Measurements from ENCODE around the gene POLDIP2.

The POLDIP2 gene

DNA sequence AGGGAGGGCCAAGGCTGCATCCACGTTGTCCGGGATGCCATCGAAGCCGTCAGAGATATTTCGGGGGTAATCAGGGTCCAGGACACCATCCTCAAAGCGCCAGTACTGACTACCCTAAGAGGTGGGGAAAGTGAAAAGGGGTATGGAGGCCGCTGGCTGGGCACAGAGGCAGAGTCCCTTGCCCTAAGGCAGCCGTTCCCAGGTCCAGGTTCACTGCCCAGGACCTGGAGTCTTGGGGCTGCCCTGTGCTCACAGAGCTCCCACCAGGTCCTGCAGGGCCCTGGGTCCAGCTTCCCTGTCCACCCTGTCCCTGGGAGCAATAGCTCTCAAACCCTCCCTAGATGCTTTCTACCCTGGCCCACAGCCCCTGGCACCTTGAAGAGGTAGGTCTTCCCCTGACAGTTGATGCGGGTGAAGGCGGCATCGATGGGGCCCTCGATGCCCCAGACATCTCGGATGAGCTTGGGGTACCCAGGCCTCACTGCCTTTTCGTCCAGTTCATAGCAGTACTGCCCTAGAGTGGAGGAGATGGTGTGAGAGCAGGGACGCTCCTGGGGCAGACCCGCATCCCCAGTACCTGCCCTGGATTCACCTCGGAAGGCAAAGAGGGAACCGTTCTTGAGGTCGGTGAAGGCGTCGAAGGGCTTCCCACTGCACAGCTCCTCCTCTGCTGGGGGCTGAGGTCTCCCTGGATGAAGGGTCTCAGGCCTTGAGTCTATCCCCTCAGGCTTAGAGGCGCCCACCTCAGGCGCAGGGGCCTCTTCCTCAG is 11.8 kb upstream of the POLDIP2 start:
- no peak for ATAC-seq (replicated peaks; ENCODE audit: extremely low read depth, poor library complexity, severe bottlenecking)
- Mint-ChIP-seq H3K27me3 (no peaks in the 10 kb centered on the region), H3K36me3 (ENCODE audit: insufficient read depth) (peaks cover 7% of the 10 kb centered on the region), H3K4me3 (no peak overlapping the region), H3K27ac (ENCODE audit: low read depth) (no peak overlapping the region), H3K4me1 (peaks cover 22% of the 10 kb centered on the region), H3K9me3 (no peaks in the 10 kb centered on the region)
- DNase-seq (ENCODE audit: low spot score in 2 of 2) = no peak

DNA sequence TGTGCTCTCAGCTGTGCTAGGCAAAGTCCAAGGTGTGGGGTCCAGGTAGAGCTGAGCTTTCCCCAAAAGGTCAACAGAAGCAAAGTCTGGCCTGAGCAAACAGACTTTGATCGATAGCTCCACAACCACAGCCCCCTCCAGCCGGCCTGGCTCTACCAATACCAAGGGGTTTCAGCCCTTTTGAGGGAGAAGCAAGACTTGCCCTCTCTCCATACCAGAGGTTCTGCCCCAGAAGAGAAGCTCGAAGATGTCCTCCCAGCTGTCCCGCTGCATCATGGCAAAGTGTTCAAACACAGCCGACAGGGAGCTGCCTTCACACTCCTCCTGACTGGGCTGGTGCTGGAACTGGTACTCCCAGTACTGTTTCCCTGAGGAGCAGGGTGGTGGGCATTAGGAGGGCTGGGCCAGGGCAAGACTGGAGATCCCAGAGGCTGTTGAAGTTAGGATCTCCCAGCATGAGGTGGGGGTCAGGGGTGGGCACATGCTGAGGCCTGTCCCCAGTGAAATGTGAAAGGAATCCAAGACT is 11.0 kb upstream of the POLDIP2 start:
- Mint-ChIP-seq H3K36me3 (ENCODE audit: insufficient read depth) (peaks cover 10% of the 10 kb centered on the region), H3K27ac (ENCODE audit: low read depth) (no peak overlapping the region), H3K4me3 (no peak overlapping the region), H3K4me1 (peaks cover 18% of the 10 kb centered on the region), H3K27me3 (no peaks in the 10 kb centered on the region), H3K9me3 (no peaks in the 10 kb centered on the region)
- no peak for DNase-seq (ENCODE audit: low spot score in 2 of 2)
- ATAC-seq (replicated peaks; ENCODE audit: extremely low read depth, poor library complexity, severe bottlenecking) = no peak

DNA sequence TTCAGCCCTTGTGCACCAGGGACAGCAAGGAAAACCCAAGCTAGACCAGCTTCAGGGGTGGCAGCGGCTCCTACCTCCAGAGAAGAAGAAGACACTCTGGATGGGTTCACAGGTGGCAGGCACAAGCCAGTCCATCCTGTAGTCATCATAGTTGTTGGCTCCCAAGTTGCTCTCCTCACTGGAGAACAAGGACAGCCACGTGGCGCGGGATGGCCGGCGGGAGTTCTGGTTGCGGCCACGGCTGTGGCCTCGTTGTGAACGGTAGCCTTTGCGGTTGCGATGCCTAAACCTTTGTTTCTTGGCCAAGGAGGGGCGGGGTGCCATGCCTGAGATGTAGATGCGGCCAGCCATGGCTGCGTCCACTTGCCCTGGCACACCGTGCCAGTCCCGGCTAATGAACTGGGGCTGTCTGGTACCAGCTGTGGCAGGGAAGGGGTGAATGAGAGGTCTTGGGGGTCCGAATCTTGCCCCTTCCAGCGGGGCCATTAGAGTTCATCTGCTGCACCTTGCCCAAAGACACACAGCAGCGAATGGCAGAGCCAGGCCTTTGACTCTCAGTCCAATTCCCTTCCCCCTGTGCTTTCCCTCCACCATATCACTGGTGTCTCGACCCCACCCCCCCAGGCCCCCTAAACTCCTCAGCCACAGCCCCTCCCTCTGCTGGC is 10.4 kb upstream of the POLDIP2 start:
- Mint-ChIP-seq H3K4me3 (no peak overlapping the region), H3K4me1 (peaks cover 13% of the 10 kb centered on the region), H3K36me3 (ENCODE audit: insufficient read depth) (peaks cover 10% of the 10 kb centered on the region), H3K27me3 (no peaks in the 10 kb centered on the region), H3K9me3 (no peaks in the 10 kb centered on the region), H3K27ac (ENCODE audit: low read depth) (no peak overlapping the region)
- ATAC-seq (replicated peaks; ENCODE audit: extremely low read depth, poor library complexity, severe bottlenecking) = no peak
- DNase-seq (ENCODE audit: low spot score in 2 of 2) = no peak

- Mint-ChIP-seq H3K4me1 (peaks cover 7% of the 10 kb centered on the region), H3K27ac (ENCODE audit: low read depth) (no peak overlapping the region)
- ATAC-seq (replicated peaks; ENCODE audit: extremely low read depth, poor library complexity, severe bottlenecking) = no peak
Measured at GRCh38 chr17:28366605-28367004, 9.3 kb upstream of the POLDIP2 start.

GRCh38 chr17:28365487-28365886 is 8.2 kb upstream of the POLDIP2 start:
- no peaks in the 10 kb centered on the region for H3K27me3 Mint-ChIP-seq
- no peaks in the 10 kb centered on the region for H3K4me1 Mint-ChIP-seq
- no peak overlapping the region for H3K27ac Mint-ChIP-seq (ENCODE audit: low read depth)
- no peak for ATAC-seq (replicated peaks; ENCODE audit: extremely low read depth, poor library complexity, severe bottlenecking)
- H3K36me3 Mint-ChIP-seq (ENCODE audit: insufficient read depth) = peaks cover 18% of the 10 kb centered on the region
- H3K4me3 Mint-ChIP-seq = no peak overlapping the region
- H3K9me3 Mint-ChIP-seq = no peaks in the 10 kb centered on the region
- DNase-seq (ENCODE audit: low spot score in 2 of 2) = no peak

More at GRCh38 chr17:28366605-28367004, 9.3 kb upstream of the POLDIP2 start:
- Mint-ChIP-seq H3K36me3 (ENCODE audit: insufficient read depth) (peaks cover 13% of the 10 kb centered on the region), H3K4me3 (no peak overlapping the region), H3K27me3 (no peaks in the 10 kb centered on the region), H3K9me3 (no peaks in the 10 kb centered on the region)
- no peak for DNase-seq (ENCODE audit: low spot score in 2 of 2)

DNA sequence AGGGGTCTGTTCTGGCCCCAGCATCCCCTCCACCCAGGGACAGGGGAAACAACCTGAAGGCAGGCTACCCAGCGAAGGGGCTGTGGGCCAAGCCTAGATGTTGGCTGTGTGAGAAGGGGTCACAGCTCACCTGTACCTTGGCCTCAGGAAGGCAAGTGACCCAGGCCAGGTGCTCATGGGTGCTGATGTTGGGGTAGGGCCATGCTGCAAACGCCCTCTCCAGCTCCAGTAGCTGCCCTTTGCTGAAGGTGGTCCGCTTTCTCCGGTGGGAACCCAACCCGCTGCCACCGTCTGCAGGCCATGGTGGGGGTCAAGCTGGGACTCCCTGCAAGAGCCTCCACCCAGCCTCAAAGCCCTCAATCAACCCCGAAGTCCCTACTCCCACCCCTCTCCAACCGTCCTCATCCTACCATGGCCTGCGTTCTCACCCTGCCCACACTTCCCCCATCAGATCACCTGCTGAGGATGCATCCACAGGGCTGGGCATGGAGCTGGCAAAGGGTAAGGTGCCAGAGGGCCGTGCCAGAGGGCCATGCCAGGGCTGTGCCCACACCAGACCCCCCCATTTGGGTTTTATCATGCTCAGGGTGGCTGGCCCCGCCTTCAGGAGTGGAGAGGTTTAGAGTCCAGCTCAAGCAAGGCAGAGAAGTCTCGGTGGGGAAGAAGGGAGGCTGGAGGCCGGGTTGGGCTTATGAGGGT is 7.5 kb upstream of the POLDIP2 start, which contains the start of gene SEBOX:
Gene SEBOX (minus strand): TSS at position 535 of the 699 bp plus-strand sequence. CDS start 48 bp downstream, at position 487.
- peaks cover 18% of the 10 kb centered on the region for H3K36me3 Mint-ChIP-seq (ENCODE audit: insufficient read depth)
- H3K9me3 Mint-ChIP-seq = no peaks in the 10 kb centered on the region
- no peaks in the 10 kb centered on the region for H3K27me3 Mint-ChIP-seq
- DNase-seq (ENCODE audit: low spot score in 2 of 2) (no peak), ATAC-seq (replicated peaks; ENCODE audit: extremely low read depth, poor library complexity, severe bottlenecking) (no peak)
- H3K4me1 Mint-ChIP-seq = no peaks in the 10 kb centered on the region
- no peak within 1 kb of the TSS for H3K27ac Mint-ChIP-seq (ENCODE audit: low read depth)
- no peak within 1 kb of the TSS for H3K4me3 Mint-ChIP-seq

DNA sequence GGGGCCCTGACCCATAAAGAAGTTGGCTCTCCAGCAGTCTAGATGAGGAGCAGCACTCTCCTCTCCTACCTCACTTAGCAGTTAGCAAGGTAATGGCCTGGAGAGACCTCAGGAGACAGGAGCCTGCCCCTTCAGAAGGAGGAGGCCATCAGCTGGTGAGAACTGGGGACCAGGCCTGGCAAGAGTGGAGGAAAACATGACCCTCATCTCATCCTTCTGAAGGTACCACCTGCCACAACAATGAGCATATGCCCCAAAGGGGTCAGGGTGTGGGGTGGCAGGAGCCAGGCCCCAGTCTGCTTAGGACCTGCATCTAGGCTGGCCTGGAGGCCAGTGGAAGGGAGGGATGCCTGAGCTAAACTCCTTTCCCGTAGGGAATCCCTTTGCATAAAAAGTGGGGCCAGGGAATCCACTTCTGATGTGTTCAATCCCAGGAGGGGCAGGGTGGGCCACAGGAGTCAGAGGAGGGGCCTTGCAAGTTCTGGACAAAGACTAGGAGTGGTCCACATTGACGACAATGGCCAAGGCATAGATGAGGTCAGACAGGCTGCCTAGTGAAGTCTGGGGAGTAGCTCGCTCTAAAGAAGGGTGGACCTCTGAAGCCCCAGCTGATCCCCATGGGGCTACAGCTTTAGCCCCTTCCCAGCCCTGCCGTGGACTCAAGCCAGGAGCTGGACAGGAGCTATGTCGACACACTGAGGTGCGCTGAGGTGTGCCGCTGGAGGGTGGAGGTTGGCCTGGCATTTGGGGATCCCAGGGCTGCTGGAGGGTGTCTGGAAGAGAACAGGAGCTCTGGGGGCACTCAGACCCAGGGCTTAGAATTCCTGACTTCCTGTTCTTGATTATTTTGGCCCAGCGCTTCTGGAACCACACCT is 6.7 kb upstream of the POLDIP2 start:
- Mint-ChIP-seq H3K4me1 (no peaks in the 10 kb centered on the region), H3K27ac (ENCODE audit: low read depth) (no peak overlapping the region), H3K27me3 (no peaks in the 10 kb centered on the region), H3K4me3 (no peak overlapping the region), H3K36me3 (ENCODE audit: insufficient read depth) (peaks cover 22% of the 10 kb centered on the region), H3K9me3 (no peaks in the 10 kb centered on the region)
- DNase-seq (ENCODE audit: low spot score in 2 of 2) (no peak), ATAC-seq (replicated peaks; ENCODE audit: extremely low read depth, poor library complexity, severe bottlenecking) (no peak)

DNA sequence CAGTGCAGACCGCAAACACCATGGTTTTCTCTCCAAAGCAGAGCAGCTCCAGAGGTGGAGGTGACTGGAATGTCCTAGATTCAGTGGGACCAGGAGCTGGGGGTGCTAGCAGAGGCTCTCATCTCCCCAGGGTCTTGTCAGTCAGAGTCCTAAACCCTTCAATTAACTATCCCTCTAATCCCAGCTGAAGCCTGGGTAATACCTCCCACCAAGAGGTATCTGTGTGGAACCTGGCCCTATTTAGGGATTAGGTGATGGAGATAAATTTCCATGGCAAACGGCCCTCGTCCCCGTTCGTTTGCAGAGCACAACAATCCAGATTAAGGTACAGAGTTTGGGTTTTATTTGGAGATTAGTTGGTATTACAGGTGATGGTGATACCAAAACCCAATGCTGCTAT is 5.9 kb upstream of the POLDIP2 start:
- ATAC-seq (replicated peaks; ENCODE audit: extremely low read depth, poor library complexity, severe bottlenecking) (no peak), DNase-seq (ENCODE audit: low spot score in 2 of 2) (no peak)
- Mint-ChIP-seq H3K4me1 (peaks cover 3% of the 10 kb centered on the region), H3K27ac (ENCODE audit: low read depth) (no peak overlapping the region), H3K36me3 (ENCODE audit: insufficient read depth) (peaks cover 26% of the 10 kb centered on the region), H3K27me3 (no peaks in the 10 kb centered on the region), H3K4me3 (no peak overlapping the region), H3K9me3 (no peaks in the 10 kb centered on the region)

GRCh38 chr17:28357901-28358197 is 522 bp upstream of the POLDIP2 start:
- peaks cover 25% of the 10 kb centered on the region for H3K4me1 Mint-ChIP-seq
- peaks cover 39% of the 10 kb centered on the region for H3K36me3 Mint-ChIP-seq (ENCODE audit: insufficient read depth)

DNA sequence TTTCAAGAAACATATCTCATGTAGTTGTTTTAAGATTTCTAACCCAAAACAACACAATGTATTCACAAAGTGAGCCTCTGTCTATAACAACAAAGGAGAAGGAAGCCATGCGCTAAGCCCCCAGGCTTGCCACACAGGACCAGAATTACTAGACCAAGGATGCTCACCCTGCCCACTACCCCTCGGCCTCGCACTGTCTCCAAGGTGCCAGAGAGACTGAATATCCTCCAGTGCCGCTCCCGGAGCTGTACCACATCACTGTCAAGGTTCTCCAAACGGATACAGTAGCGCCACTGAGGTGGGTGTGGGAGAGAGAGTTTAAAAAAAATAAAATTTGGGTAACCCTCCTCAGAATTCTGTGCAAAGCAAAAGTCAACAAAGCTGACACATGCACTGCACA is 7.1 kb downstream of the POLDIP2 start:
- Mint-ChIP-seq H3K4me1 (no peaks in the 10 kb centered on the region), H3K9me3 (no peaks in the 10 kb centered on the region), H3K4me3 (no peak overlapping the region), H3K27me3 (no peaks in the 10 kb centered on the region), H3K27ac (ENCODE audit: low read depth) (no peak overlapping the region), H3K36me3 (ENCODE audit: insufficient read depth) (peaks cover 43% of the 10 kb centered on the region)
- ATAC-seq (replicated peaks; ENCODE audit: extremely low read depth, poor library complexity, severe bottlenecking) = no peak
- DNase-seq (ENCODE audit: low spot score in 2 of 2) = no peak

More at GRCh38 chr17:28357901-28358197, 522 bp upstream of the POLDIP2 start:
- H3K27ac Mint-ChIP-seq (ENCODE audit: low read depth) = peak overlapping the region; percentile 94
- no peaks in the 10 kb centered on the region for H3K27me3 Mint-ChIP-seq
- H3K9me3 Mint-ChIP-seq = no peaks in the 10 kb centered on the region
- no peak for ATAC-seq (replicated peaks; ENCODE audit: extremely low read depth, poor library complexity, severe bottlenecking)
- H3K4me3 Mint-ChIP-seq = peak overlapping the region; percentile 93
- no peak for DNase-seq (ENCODE audit: low spot score in 2 of 2)

GRCh38 chr17:28348979-28349378 is 8.3 kb downstream of the POLDIP2 start:
- H3K9me3 Mint-ChIP-seq = no peaks in the 10 kb centered on the region
- ATAC-seq (replicated peaks; ENCODE audit: extremely low read depth, poor library complexity, severe bottlenecking) (no peak), DNase-seq (ENCODE audit: low spot score in 2 of 2) (no peak)
- H3K27me3 Mint-ChIP-seq = no peaks in the 10 kb centered on the region
- H3K36me3 Mint-ChIP-seq (ENCODE audit: insufficient read depth) = peaks cover 46% of the 10 kb centered on the region
- H3K4me3 Mint-ChIP-seq = no peak overlapping the region
- H3K27ac Mint-ChIP-seq (ENCODE audit: low read depth) = no peak overlapping the region
- no peaks in the 10 kb centered on the region for H3K4me1 Mint-ChIP-seq

DNA sequence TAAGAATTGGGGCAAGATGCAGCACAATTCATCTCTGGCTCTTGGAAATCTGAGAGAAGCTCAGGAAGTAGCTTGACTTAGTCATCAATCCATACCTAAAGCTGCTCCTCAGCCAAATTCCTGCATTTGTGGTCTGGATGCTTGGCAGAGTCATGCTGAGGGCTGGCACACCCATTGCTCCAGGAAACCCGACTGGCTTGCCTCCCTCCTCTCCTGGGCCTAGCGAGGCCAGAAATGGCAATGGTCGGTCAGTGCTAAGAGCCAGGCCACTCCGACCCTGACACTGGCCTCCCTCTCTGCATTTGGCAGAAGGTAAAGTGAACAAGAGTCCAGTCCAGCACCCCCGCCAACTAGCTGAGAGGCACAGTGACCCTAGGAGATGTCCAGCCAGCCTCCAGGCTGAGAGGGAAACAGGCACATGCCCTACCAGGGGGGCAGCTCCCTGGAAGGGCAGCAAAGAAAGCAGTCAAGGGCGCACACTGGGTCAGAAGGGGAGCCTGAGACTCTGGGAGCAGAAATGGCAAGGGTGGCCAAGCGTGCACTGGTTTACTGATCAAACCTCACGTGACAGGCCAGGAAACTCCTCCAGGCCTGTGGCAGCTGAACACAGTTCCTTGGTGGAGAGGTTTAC is 10.0 kb downstream of the POLDIP2 start:
- no peak overlapping the region for H3K4me3 Mint-ChIP-seq
- DNase-seq (ENCODE audit: low spot score in 2 of 2) (no peak), ATAC-seq (replicated peaks; ENCODE audit: extremely low read depth, poor library complexity, severe bottlenecking) (no peak)
- H3K27ac Mint-ChIP-seq (ENCODE audit: low read depth) = no peak overlapping the region
- no peaks in the 10 kb centered on the region for H3K4me1 Mint-ChIP-seq
- no peaks in the 10 kb centered on the region for H3K27me3 Mint-ChIP-seq
- peaks cover 42% of the 10 kb centered on the region for H3K36me3 Mint-ChIP-seq (ENCODE audit: insufficient read depth)
- H3K9me3 Mint-ChIP-seq = no peaks in the 10 kb centered on the region
